MCF 10A (cell line): Measurements from ENCODE around the gene S100PBP. TPM values are rescaled to one million over a fixed set of nuclear protein-coding genes. Genes with fewer than 3 reads are reported as not detected.
A peak's percentile ranks its signal among the peaks of the same experiment; 100 is the strongest.

Experiments
- BruUV-seq: library from RNA; stranded (reverse); fragments of 400-500 nt; replicated peaks from 2 replicates; lab custom pipeline; 2021; lab: Mats Ljungman, UMichigan
- CTCF ChIA-PET: fragments of 300-600 bp; sonication (Branson Sonifier 250); formaldehyde crosslinking; extraction: SDS; loops from one replicate; lab custom pipeline; 2021; ENCODE audit warnings: antibody characterized with exemption, inconsistent platforms; lab: Yijun Ruan, JAX
- POLR2A ChIA-PET: fragments of 300-600, 350-650 bp; sonication (Branson Sonifier 250); formaldehyde crosslinking; extraction: SDS; loops from one replicate; lab custom pipeline; 2020; ENCODE audit warnings: antibody characterized with exemption, inconsistent platforms; lab: Yijun Ruan, JAX
- DNase-seq: peaks from one replicate; pipeline ENCODE4 v3.0.0-alpha.2; 2018; ENCODE audit not compliant: unreplicated experiment
- H3K27ac Mint-ChIP-seq: one replicate; pipeline ENCODE4 v1.8.0; 2022; ENCODE audit warnings: mild to moderate bottlenecking, low read depth, mixed read lengths; ENCODE audit not compliant: unreplicated experiment
- H3K27me3 Mint-ChIP-seq: one replicate; pipeline ENCODE4 v1.8.0; 2022; ENCODE audit warnings: mixed read lengths; ENCODE audit not compliant: insufficient read depth, unreplicated experiment
- H3K36me3 Mint-ChIP-seq: one replicate; pipeline ENCODE4 v1.8.0; 2022; ENCODE audit warnings: mild to moderate bottlenecking, moderate library complexity, mixed read lengths; ENCODE audit not compliant: insufficient read depth, unreplicated experiment
- H3K4me1 Mint-ChIP-seq: one replicate; pipeline ENCODE4 v1.8.0; 2022; ENCODE audit warnings: mixed read lengths; ENCODE audit not compliant: insufficient read depth, unreplicated experiment
- H3K4me3 Mint-ChIP-seq: one replicate; pipeline ENCODE4 v1.8.0; 2022; ENCODE audit warnings: mild to moderate bottlenecking, moderate library complexity, mixed read lengths; ENCODE audit not compliant: unreplicated experiment
- H3K9me3 Mint-ChIP-seq: one replicate; pipeline ENCODE4 v1.8.0; 2022; ENCODE audit warnings: mixed read lengths; ENCODE audit not compliant: unreplicated experiment
- intact Hi-C: fragments of 100-400 bp; cut with micrococcal nuclease; formaldehyde crosslinking; loops from 2 replicates; pipeline ENCODE4 v1.14.1; 2022
- total RNA-seq: library from RNA; stranded (reverse); gene quantifications from 2 replicates; pipeline ENCODE4 v1.2.3, GENCODE V29; 2022
- TF ChIP-seq, protein P1 (sequence below): fragments of 200-600 bp; IDR thresholded peaks from one replicate; pipeline ENCODE4 v1.8.0; 2022; ENCODE audit warnings: antibody characterized with exemption, mild to moderate bottlenecking; ENCODE audit not compliant: unreplicated experiment

The S100PBP gene
- total RNA-seq, 1 experiment from 2014 or later = 24.4 TPM

- CTCF ChIA-PET = interaction anchor here (0.6 to 2.6 kb wide), 14 partner anchors 9 to 470 kb away, joined by 3 to 16 read pairs (median 4); no protein-coding TSS in a partner anchor
- Mint-ChIP-seq H3K4me3 (peak within 1 kb of the TSS; percentile 61), H3K27ac (no peak within 1 kb of the TSS), H3K27me3 (peaks cover 12% of the 10 kb centered on the region), H3K9me3 (no peaks in the 10 kb centered on the region), H3K36me3 (no peaks in the 10 kb centered on the region), H3K4me1 (peaks cover 5% of the 10 kb centered on the region)
- BruUV-seq = no TSS peak
- POLR2A ChIA-PET = interaction anchor here (0.6 to 1.8 kb wide), 2 partner anchors 159 to 220 kb away, joined by 4 to 5 read pairs; partner anchors contain the start of gene RBBP4
- DNase-seq = no peak
- intact Hi-C loops = loop anchor here (5.0 kb wide), 1 partner anchor 98 kb away; no protein-coding TSS in a partner anchor
- TF ChIP-seq, protein P1, sequence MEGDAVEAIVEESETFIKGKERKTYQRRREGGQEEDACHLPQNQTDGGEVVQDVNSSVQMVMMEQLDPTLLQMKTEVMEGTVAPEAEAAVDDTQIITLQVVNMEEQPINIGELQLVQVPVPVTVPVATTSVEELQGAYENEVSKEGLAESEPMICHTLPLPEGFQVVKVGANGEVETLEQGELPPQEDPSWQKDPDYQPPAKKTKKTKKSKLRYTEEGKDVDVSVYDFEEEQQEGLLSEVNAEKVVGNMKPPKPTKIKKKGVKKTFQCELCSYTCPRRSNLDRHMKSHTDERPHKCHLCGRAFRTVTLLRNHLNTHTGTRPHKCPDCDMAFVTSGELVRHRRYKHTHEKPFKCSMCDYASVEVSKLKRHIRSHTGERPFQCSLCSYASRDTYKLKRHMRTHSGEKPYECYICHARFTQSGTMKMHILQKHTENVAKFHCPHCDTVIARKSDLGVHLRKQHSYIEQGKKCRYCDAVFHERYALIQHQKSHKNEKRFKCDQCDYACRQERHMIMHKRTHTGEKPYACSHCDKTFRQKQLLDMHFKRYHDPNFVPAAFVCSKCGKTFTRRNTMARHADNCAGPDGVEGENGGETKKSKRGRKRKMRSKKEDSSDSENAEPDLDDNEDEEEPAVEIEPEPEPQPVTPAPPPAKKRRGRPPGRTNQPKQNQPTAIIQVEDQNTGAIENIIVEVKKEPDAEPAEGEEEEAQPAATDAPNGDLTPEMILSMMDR = no peak
Observed at GRCh38 chr1:32870615-32871363, 53.3 kb downstream of the S100PBP start, which contains the start of gene FNDC5. Gene FNDC5, minus strand, starts transcription at chr1:32870912.

DNA sequence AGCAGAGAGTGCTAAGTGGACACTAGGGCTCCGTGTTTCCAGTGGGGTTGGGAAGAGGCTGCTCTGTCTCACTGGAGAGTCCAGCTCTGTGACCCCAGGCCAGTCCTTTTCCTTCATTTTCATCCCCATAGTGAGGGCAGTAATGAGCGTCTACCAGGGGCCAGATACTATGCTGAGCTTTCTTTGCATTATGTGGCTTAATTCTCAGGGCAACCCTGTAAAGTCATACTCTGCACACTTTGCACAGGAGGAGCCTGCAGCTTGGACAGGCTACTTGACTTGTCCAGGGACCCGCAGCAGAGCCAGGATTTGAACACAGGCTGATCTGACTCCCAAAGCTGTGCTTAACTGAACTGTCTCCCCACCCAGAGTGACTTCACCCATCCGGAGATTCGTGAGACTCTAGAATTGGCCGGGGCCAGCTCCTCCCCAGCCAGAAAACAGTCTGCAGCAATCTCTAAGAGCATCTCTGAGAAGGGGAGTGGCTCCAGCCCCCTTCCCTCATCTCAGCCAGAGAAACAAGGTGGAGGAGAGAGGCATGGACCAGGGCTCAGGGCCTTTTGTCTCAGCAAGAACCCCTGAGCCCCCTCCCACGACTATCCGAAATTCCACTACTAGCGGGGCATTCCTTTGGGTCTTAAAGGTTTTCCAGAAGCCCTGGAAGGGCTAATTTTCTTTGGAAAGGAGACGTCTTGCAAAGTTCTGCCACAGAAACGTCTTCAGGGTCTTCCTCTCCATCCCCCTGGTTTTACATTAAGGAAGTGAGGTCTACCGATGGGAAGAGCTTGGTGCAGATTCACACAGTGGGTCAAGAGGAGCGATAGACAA lies 54.1 kb downstream of the S100PBP start:
- H3K9me3 Mint-ChIP-seq = no peaks in the 10 kb centered on the region
- H3K36me3 Mint-ChIP-seq = no peaks in the 10 kb centered on the region
- ChIA-PET CTCF (interaction anchor here (0.6 to 2.6 kb wide), 28 partner anchors 9 to 470 kb away, joined by 3 to 16 read pairs (median 4); no protein-coding TSS in a partner anchor), POLR2A (interaction anchor here (0.6 to 1.8 kb wide), 2 partner anchors 160 to 220 kb away, joined by 4 to 5 read pairs; partner anchors contain the start of gene RBBP4)
- DNase-seq = no peak
- H3K4me1 Mint-ChIP-seq = peaks cover 5% of the 10 kb centered on the region
- H3K27ac Mint-ChIP-seq = no peak overlapping the region
- intact Hi-C loops = loop anchor here (1.0 to 5.0 kb wide), 5 partner anchors 99 to 471 kb away; no protein-coding TSS in a partner anchor
- TF ChIP-seq, protein P1 = no peak
- no peak overlapping the region for H3K4me3 Mint-ChIP-seq
- peaks cover 12% of the 10 kb centered on the region for H3K27me3 Mint-ChIP-seq
- BruUV-seq = no TSS peak

- no TSS peak for BruUV-seq
- H3K27ac Mint-ChIP-seq = no peak overlapping the region
- TF ChIP-seq, protein P1 = no peak
- POLR2A ChIA-PET = interaction anchor here (1.8 kb wide), 1 partner anchor 160 kb away, joined by 5 read pairs; no protein-coding TSS in a partner anchor
- peaks cover 5% of the 10 kb centered on the region for H3K4me1 Mint-ChIP-seq
- H3K9me3 Mint-ChIP-seq = no peaks in the 10 kb centered on the region
- no peaks in the 10 kb centered on the region for H3K36me3 Mint-ChIP-seq
- H3K27me3 Mint-ChIP-seq = peaks cover 12% of the 10 kb centered on the region
- intact Hi-C loops = loop anchor here (1.0 to 5.0 kb wide), 5 partner anchors 100 to 471 kb away; no protein-coding TSS in a partner anchor
- DNase-seq = no peak
- CTCF ChIA-PET = interaction anchor here (0.6 to 2.6 kb wide), 28 partner anchors 8 to 547 kb away, joined by 3 to 16 read pairs (median 4); no protein-coding TSS in a partner anchor
- no peak overlapping the region for H3K4me3 Mint-ChIP-seq
Observed at GRCh38 chr1:32872192-32872460, 54.7 kb downstream of the S100PBP start.
